ENCODE measurements around the gene COA3. TPM values are rescaled to one million over a fixed set of nuclear protein-coding genes. Genes with fewer than 3 reads are reported as not detected.
A peak's percentile ranks its signal among the peaks of the same experiment; 100 is the strongest.

The COA3 gene
- total RNA-seq, 1 donor from 2014 or later: 71.0 TPM

DNA sequence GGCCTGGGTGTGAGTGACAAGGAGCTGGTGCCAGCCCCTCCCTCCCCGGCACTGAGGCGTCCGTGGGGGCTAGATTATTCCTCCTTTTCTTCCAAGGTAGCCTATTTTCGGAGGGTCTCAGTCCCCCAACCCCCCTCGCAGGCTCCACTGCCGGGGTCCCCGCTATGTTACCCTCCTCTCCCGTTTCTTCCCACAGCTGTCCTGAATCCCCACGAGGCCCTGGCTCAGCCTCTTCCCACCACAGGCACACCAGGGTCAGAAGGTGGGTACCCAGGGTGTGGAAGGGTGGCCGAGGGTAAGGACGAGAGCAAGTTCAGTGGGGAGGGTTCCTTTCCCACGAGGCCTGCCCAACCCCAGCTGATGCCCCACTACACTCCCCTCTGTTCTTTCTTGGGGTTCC, 36.9 kb downstream of the COA3 start:
- Histone ChIP-seq H3K36me3 (no peaks in the 10 kb centered on the region), H3K9me3 (replicated peaks) (no peaks in the 10 kb centered on the region), H3K27me3 (ENCODE audit: low read depth) (peaks cover 31% of the 10 kb centered on the region), H3K4me1 (peaks cover 38% of the 10 kb centered on the region), H3K27ac (replicated peaks) (peak overlapping the region; percentile 94), H3K4me3 (peak overlapping the region; percentile 81)
- TF ChIP-seq, protein P1, sequence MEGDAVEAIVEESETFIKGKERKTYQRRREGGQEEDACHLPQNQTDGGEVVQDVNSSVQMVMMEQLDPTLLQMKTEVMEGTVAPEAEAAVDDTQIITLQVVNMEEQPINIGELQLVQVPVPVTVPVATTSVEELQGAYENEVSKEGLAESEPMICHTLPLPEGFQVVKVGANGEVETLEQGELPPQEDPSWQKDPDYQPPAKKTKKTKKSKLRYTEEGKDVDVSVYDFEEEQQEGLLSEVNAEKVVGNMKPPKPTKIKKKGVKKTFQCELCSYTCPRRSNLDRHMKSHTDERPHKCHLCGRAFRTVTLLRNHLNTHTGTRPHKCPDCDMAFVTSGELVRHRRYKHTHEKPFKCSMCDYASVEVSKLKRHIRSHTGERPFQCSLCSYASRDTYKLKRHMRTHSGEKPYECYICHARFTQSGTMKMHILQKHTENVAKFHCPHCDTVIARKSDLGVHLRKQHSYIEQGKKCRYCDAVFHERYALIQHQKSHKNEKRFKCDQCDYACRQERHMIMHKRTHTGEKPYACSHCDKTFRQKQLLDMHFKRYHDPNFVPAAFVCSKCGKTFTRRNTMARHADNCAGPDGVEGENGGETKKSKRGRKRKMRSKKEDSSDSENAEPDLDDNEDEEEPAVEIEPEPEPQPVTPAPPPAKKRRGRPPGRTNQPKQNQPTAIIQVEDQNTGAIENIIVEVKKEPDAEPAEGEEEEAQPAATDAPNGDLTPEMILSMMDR (IDR thresholded peaks at IDR 0.05; ENCODE audit: borderline replicate concordance): no peak
- intact Hi-C loops (cut with micrococcal nuclease): loop anchor here (2.0 kb wide), 1 partner anchor 41 kb away; no protein-coding TSS in a partner anchor
- no peak for DNase-seq

DNA sequence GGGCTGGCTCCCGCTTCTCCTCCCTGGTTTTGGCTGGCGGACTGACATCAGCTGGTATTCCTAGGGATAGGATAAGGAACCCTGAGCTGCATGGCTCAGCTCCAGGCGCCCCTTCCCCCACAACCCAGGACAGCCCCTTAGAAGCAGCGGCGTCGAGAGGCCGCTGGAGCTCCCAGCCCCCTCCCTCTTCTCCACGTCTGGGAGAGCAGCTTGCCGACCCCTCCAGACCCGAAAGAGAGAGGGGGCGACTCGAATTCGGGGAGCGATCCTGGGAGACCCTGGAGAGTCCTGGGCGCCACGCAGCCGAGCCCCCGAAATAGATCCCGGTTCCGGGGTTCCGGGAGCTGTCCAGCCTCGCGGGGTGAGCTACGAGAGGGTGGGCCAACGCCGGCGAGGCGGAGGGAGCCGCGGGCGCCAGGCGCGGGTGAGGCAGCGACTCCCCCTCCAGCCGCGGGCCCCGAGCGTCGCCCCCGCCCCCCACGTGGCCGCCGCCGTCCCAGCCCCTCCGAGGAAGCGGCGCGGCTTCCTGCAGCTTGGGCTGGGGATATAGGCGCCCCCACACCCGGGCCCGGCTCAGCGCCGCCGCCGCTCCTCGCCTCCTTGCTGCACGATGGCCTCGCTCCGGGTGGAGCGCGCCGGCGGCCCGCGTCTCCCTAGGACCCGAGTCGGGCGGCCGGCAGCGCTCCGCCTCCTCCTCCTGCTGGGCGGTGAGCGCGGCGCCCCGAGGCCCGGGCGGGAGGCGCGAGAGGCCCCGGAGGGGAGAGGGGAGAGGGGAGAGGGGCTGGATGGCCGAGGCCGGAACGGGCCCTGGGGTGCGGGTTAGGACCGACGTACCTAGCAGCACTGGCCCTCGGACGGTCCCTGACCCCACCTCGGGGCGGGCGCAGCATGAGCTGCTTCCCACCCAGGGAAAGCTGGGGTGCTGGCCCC, 37.6 kb downstream of the COA3 start, which contains the start of gene RAMP2:
Gene RAMP2 (plus strand): TSS at position 576 of the 930 bp plus-strand sequence. CDS start 35 bp downstream, at position 611.
- Histone ChIP-seq H3K4me1 (peaks cover 38% of the 10 kb centered on the region), H3K27ac (replicated peaks) (peak within 1 kb of the TSS; percentile 94), H3K27me3 (ENCODE audit: low read depth) (peaks cover 26% of the 10 kb centered on the region), H3K36me3 (no peaks in the 10 kb centered on the region), H3K9me3 (replicated peaks) (no peaks in the 10 kb centered on the region), H3K4me3 (peak within 1 kb of the TSS; percentile 81)
- DNase-seq: peak; percentile 36
- intact Hi-C loops (cut with micrococcal nuclease): no loop called here
- TF ChIP-seq, protein P1 (IDR thresholded peaks at IDR 0.05; ENCODE audit: borderline replicate concordance): peak; percentile 11

DNA sequence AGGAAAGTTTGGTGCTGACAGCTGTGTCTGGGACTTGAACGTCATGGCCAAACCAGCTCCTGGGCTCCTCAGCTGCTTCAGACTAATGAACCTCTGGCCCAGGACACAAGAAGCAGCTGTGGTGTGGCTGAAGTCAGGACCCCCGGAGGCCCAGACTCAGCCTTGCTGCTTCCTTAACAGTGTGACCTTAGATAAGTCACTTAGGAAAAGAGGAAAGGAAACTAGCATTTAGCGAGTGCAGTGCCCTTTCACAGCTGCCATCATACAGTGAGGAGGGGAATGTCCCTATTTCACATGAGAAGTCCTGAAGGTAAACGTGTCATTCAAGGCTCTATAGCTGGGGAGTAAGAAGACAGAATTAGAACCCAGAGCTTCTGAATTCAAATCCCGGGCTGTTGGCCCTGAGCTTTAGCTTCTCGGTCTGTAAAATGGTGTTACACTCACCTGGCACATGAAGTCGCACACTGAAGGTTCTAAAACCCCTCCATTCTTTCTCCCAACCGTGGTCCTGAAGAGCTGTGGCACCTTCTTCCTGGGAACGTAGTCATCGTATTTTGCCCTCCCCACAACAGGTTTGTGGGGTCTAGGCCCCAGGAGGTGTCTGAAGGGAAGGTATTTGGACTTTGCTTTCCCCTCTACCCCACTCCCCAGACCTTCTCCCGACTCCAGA, 38.4 kb downstream of the COA3 start:
- peaks cover 26% of the 10 kb centered on the region for H3K27me3 ChIP-seq (ENCODE audit: low read depth)
- H3K4me1 ChIP-seq: peaks cover 38% of the 10 kb centered on the region
- intact Hi-C loops (cut with micrococcal nuclease): no loop called here
- H3K27ac ChIP-seq (replicated peaks): peak overlapping the region; percentile 94
- H3K36me3 ChIP-seq: no peaks in the 10 kb centered on the region
- TF ChIP-seq, protein P1 (IDR thresholded peaks at IDR 0.05; ENCODE audit: borderline replicate concordance): no peak
- H3K4me3 ChIP-seq: peak overlapping the region; percentile 81
- DNase-seq: no peak
- no peaks in the 10 kb centered on the region for H3K9me3 ChIP-seq (replicated peaks)

DNA sequence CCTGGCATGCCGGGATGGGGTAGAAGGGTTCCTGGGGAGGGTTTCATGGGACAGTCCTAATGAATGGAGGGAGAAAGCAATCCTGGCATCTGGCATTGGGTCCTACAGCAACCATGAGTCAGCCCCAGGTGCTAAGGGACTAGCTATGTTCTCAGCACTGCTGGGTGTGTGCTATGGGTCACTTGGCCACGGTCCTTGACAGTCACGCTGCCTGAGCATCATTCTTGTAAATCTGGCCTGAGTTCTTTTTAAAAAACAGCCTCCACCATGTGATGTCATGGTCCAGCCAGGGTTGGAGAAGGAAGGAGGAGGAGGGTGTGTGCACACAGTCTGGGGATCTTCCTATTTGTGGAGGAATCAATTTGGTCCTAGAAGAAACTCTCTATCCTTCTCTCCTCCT, 43.7 kb downstream of the COA3 start:
- no peaks in the 10 kb centered on the region for H3K27me3 ChIP-seq (ENCODE audit: low read depth)
- H3K27ac ChIP-seq (replicated peaks): no peak overlapping the region
- H3K4me1 ChIP-seq: peaks cover 19% of the 10 kb centered on the region
- no peak overlapping the region for H3K4me3 ChIP-seq
- DNase-seq: peak; percentile 41
- TF ChIP-seq, protein P1 (IDR thresholded peaks at IDR 0.05; ENCODE audit: borderline replicate concordance): no peak
- intact Hi-C loops (cut with micrococcal nuclease): no loop called here
- no peaks in the 10 kb centered on the region for H3K36me3 ChIP-seq
- no peaks in the 10 kb centered on the region for H3K9me3 ChIP-seq (replicated peaks)

DNA sequence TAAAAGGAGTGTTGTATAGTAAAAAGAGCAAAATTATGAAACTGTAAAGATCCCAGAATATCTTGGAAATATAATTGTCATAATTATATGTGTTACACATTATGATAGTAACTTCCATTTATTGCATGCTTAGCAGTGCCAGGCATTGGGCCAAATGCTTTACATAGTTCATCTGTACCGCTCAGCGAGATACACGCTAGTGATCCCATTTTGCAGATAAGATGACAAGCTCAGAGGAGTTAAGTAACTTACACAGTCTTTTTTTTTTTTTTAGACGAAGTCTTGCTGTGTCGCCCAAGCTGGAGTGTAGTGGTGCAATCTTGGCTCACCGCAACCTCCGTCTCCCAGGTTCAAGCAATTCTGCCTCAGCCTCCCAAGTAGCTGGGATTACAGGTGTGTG, 46.9 kb downstream of the COA3 start:
- intact Hi-C loops (cut with micrococcal nuclease): no loop called here
- H3K9me3 ChIP-seq (replicated peaks): no peaks in the 10 kb centered on the region
- H3K27me3 ChIP-seq (ENCODE audit: low read depth): no peaks in the 10 kb centered on the region
- no peak overlapping the region for H3K4me3 ChIP-seq
- H3K4me1 ChIP-seq: peaks cover 41% of the 10 kb centered on the region
- H3K36me3 ChIP-seq: no peaks in the 10 kb centered on the region
- TF ChIP-seq, protein P1 (IDR thresholded peaks at IDR 0.05; ENCODE audit: borderline replicate concordance): no peak
- no peak for DNase-seq
- peak overlapping the region; percentile 71 for H3K27ac ChIP-seq (replicated peaks)

Measured in left ventricle myocardium inferior (tissue), 1 donor.